Subcutaneous adipose tissue (tissue), 4 donors: ENCODE results near the gene LBX1. TPM values are rescaled to one million over a fixed set of nuclear protein-coding genes. Genes with fewer than 3 reads are reported as not detected.

Experiments
- total RNA-seq, 4 donors: library from RNA; depleted of rRNA; stranded (reverse); fragments of >200 nt; gene quantifications; one replicate each; pipeline ENCODE4 v1.1.0, GENCODE V29; 2016
- TF ChIP-seq, protein P1 (sequence below): fragments of 450-650 bp; IDR thresholded peaks from one replicate; pipeline ENCODE4 v1.5.1; 2016; ENCODE audit warnings: low read depth, mild to moderate bottlenecking, control low read depth, antibody characterized with exemption, moderate library complexity

LBX1 gene
- total RNA-seq, 4 donors from 2014 or later = not detected

GRCh38 chr10:101238732-101239105 is 9.5 kb upstream of the LBX1 start:
- TF ChIP-seq, protein P1, sequence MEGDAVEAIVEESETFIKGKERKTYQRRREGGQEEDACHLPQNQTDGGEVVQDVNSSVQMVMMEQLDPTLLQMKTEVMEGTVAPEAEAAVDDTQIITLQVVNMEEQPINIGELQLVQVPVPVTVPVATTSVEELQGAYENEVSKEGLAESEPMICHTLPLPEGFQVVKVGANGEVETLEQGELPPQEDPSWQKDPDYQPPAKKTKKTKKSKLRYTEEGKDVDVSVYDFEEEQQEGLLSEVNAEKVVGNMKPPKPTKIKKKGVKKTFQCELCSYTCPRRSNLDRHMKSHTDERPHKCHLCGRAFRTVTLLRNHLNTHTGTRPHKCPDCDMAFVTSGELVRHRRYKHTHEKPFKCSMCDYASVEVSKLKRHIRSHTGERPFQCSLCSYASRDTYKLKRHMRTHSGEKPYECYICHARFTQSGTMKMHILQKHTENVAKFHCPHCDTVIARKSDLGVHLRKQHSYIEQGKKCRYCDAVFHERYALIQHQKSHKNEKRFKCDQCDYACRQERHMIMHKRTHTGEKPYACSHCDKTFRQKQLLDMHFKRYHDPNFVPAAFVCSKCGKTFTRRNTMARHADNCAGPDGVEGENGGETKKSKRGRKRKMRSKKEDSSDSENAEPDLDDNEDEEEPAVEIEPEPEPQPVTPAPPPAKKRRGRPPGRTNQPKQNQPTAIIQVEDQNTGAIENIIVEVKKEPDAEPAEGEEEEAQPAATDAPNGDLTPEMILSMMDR = no peak

- TF ChIP-seq, protein P1 = no peak
Observed at GRCh38 chr10:101237982-101238731, 8.9 kb upstream of the LBX1 start.

GRCh38 chr10:101237081-101237981 is 8.1 kb upstream of the LBX1 start:
- TF ChIP-seq, protein P1 = no peak

DNA sequence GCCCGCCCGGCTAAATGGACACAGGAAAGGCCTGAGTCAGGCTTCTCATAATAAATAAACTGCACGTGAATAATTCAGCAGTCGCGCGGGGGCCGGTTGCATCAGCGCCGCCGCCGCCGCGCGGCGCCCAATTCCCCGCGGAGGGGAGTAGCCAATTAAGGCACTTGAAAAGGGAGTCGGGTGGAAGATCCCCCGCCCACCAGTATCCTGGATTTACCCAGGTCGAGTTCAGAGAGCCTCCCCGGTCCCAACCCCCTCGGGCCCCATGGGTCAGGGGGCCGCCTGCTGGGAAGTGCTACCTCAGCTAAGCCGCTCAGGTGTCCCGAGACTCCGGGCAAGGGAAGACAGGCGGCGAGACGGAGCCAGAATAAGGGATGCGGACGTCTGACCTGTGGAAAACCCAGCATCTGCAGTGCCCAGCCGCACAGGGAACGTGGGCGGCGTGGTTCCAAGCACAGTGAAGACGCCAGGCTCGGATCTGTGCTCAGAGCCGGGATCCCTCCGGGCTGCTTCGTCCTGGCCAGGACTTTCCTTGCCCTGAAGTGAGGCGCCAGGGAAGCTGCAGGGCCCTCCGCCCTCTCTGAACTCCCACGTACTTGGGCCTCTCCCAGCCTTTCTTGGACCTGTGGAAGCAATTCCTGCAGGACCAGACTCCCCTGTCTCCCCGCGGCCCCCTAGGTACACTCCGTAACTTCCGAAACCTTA is 7.3 kb upstream of the LBX1 start:
- TF ChIP-seq, protein P1 = no peak

GRCh38 chr10:101235766-101236165 is 6.5 kb upstream of the LBX1 start:
- TF ChIP-seq, protein P1 = no peak

DNA sequence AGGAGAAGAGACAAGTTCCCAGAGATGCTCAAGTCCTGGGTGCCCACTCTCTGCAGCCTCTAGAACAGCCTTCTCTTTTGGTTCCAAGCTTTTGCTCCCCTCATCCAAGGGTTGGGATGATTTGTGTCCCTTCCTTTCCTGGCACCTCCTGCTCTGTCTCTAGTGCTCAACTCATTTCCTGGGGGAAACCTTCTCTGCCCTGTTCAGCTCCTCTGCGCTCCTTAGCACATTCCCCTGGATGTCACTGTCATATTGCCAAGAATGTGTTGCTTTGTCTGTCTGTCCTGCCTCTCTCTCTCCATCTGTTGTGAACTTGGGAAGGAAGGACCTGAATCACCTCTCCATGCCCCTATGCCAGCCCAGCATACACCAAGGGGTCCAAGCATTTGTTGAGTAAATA is 5.1 kb upstream of the LBX1 start:
- TF ChIP-seq, protein P1 = no peak

GRCh38 chr10:101233863-101234262 is 4.6 kb upstream of the LBX1 start:
- TF ChIP-seq, protein P1 = no peak
